NT2/D1 (cell line): ENCODE data around the gene JMJD8.

Source experiments
- DNase-seq: peaks from one replicate; pipeline ENCODE4 v3.0.0-alpha.2; 2011; ENCODE audit warnings: low read depth, low spot score
- H3K27me3 ChIP-seq: 2 replicates; pipeline ENCODE4 v1.6.0; 2011; ENCODE audit warnings: mild to moderate bottlenecking; ENCODE audit not compliant: insufficient read length, insufficient read depth
- H3K36me3 ChIP-seq: 2 replicates; pipeline ENCODE4 v1.6.1; 2011; ENCODE audit warnings: mild to moderate bottlenecking, low read length, mixed read lengths; ENCODE audit not compliant: insufficient read depth, insufficient read length
- H3K4me1 ChIP-seq: 2 replicates; pipeline ENCODE4 v1.5.1; 2011; ENCODE audit not compliant: insufficient read depth, insufficient read length
- H3K4me3 ChIP-seq: 2 replicates; pipeline ENCODE4 v1.5.1; 2011; ENCODE audit warnings: low read depth; ENCODE audit not compliant: insufficient read length
- H3K9ac ChIP-seq: 2 replicates; pipeline ENCODE4 v1.6.0; 2011; ENCODE audit warnings: low read depth; ENCODE audit not compliant: insufficient read length
- H3K9me3 ChIP-seq: 2 replicates; pipeline ENCODE4 v1.5.1; 2011; ENCODE audit warnings: mild to moderate bottlenecking, low read length; ENCODE audit not compliant: insufficient read depth
- SUZ12 ChIP-seq: IDR thresholded peaks from 2 replicates; pipeline ENCODE4 v1.6.1; 2011; ENCODE audit not compliant: insufficient read length, insufficient read depth; ENCODE audit errors: extremely low read depth
- YY1 ChIP-seq: IDR thresholded peaks from 2 replicates; pipeline ENCODE4 v1.6.1; 2011; ENCODE audit not compliant: insufficient read length, insufficient read depth
- ZNF274 ChIP-seq: IDR thresholded peaks from 2 replicates; pipeline ENCODE4 v1.6.1; 2011; ENCODE audit warnings: mild to moderate bottlenecking, low read depth, low read length

JMJD8 gene

GRCh38 chr16:632486-633335 lies 51.4 kb downstream of the JMJD8 start:
- DNase-seq: no peak
- Histone ChIP-seq H3K9ac (peak overlapping the region; percentile 44), H3K9me3 (no peaks in the 10 kb centered on the region), H3K27me3 (no peaks in the 10 kb centered on the region), H3K36me3 (peaks cover 39% of the 10 kb centered on the region), H3K4me3 (no peak overlapping the region), H3K4me1 (peaks cover 44% of the 10 kb centered on the region)
- TF ChIP-seq YY1: no peak
- TF ChIP-seq ZNF274: no peak
- no peak for TF ChIP-seq SUZ12

GRCh38 chr16:631808-632358 lies 52.3 kb downstream of the JMJD8 start:
- Histone ChIP-seq H3K4me1 (peaks cover 49% of the 10 kb centered on the region), H3K9me3 (no peaks in the 10 kb centered on the region), H3K9ac (peak overlapping the region; percentile 44), H3K27me3 (no peaks in the 10 kb centered on the region), H3K36me3 (peaks cover 44% of the 10 kb centered on the region), H3K4me3 (no peak overlapping the region)
- no peak for TF ChIP-seq SUZ12
- TF ChIP-seq YY1: no peak
- TF ChIP-seq ZNF274: no peak
- no peak for DNase-seq
